ENCODE results near the gene GNG7. TPM values are rescaled to one million over a fixed set of nuclear protein-coding genes. Genes with fewer than 3 reads are reported as not detected.

GNG7 gene
- total RNA-seq, 2 experiments from 2014 or later: 0.08 to 0.13 TPM

DNA sequence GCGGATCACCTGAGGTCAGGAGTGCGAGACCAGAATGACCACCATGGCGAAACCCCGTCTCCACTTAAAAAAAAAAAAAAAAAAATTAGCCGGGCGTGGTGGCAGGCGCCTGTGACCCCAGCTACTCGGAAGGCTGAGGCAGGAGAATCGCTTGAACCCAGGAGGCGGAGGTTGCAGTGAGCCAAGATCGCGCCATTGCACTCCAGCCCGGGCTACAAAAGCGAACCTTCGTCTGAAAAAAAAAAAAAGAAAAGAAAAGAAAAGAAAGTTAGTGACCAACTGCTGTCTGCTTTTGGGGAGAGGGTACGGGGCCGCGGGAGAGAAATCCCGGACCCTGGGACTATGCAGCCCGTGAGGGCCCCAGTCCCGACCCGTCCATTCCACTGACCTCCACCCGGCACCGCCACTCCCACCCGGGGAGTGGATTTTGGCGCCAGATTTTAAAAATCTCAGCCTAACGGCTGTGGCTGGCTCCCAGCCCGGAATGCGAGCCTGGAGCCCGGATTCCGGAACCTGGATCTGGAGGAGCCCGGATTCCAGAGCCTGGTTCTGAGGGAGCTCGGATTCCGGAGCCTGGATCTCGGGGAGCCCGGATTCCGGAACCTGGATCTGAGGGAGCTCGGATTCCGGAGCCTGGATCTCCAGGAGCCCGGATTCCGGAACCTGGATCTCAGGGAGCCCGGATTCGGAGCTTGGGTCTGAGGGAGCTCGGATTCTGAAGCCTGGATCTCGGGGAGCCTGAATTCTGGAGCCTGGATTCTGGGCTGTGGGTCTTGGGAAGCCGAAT, 239.7 kb downstream of the GNG7 start:
- POLR2A ChIA-PET: interaction anchor here (1.2 to 5.7 kb wide), 5 partner anchors 10 to 158 kb away, joined by 3 to 46 read pairs (median 4); partner anchors contain the start of gene GADD45B
- peaks cover 19% of the 10 kb centered on the region for H3K4me1 Mint-ChIP-seq (ENCODE audit: low read depth)
- no peak for ATAC-seq
- no peaks in the 10 kb centered on the region for H3K27me3 Mint-ChIP-seq (ENCODE audit: low read depth)
- DNase-seq: no peak
- CTCF ChIA-PET: interaction anchor here (0.7 to 4.2 kb wide), 3 partner anchors 148 to 378 kb away, joined by 3 to 21 read pairs (median 4); partner anchors contain the start of gene ZNF555
- H3K36me3 Mint-ChIP-seq (ENCODE audit: low read depth): peaks cover 3% of the 10 kb centered on the region
- H3K27ac Mint-ChIP-seq: peak overlapping the region; percentile 91
- no peaks in the 10 kb centered on the region for H3K9me3 Mint-ChIP-seq (ENCODE audit: insufficient read depth)
- peak overlapping the region; percentile 91 for H3K4me3 Mint-ChIP-seq

DNA sequence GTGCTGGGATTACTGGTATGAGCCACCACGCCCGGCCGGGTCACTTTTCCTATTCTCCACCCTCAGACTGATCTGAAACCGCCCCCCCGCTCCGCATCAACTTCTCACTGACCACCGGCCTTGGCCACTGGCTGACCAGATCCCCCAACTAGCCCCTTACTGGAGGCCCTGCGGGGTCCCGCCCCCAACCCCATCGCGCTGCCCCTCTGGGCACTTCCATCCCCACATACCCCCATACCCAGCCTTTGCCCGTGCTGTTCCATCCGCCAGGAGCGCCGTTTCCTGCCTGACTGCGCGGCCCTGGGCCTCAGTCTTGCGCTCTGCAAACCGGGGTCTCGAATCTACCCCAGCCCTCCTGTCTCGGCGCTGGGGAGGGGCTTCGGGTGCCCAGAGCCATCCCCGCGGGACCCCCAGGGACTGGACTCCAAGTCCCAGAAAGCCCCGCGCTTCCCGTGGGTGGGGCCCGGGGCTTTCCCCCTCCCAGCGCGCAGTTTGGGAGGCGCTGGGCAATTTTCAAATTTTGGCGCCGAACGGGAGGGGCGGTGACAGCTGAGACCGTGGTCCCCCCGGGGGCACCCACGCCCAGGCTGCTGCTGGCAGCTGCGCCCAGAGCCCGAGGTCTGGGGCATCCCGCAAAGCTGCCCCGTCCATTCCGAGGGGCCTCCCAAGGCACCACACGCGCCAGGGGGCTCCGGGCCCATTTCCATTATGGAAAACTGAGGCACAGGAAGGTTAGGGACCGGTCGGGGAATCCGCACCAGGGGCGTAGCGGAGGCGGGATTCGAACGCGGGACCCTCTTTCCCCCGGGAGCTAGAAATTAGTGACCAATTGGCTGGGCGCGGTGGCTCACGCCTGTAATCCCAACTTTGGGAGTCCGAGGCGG, 240.5 kb downstream of the GNG7 start:
- no peaks in the 10 kb centered on the region for H3K9me3 Mint-ChIP-seq (ENCODE audit: insufficient read depth)
- peaks cover 22% of the 10 kb centered on the region for H3K4me1 Mint-ChIP-seq (ENCODE audit: low read depth)
- ChIA-PET POLR2A (interaction anchor here (1.2 to 5.7 kb wide), 5 partner anchors 11 to 159 kb away, joined by 3 to 46 read pairs (median 4); partner anchors contain the start of gene GADD45B), CTCF (interaction anchor here (0.7 to 4.2 kb wide), 6 partner anchors 12 to 379 kb away, joined by 3 to 21 read pairs (median 4); partner anchors contain the start of gene ZNF555)
- peaks cover 7% of the 10 kb centered on the region for H3K36me3 Mint-ChIP-seq (ENCODE audit: low read depth)
- DNase-seq (peak; percentile 83), ATAC-seq (peak; percentile 81)
- H3K27ac Mint-ChIP-seq: peak overlapping the region; percentile 91
- H3K4me3 Mint-ChIP-seq: peak overlapping the region; percentile 91
- no peaks in the 10 kb centered on the region for H3K27me3 Mint-ChIP-seq (ENCODE audit: low read depth)

Small RNAs within 50 kb of the gene (microRNA-seq; reads per million reads assigned to microRNA genes)
- 5.2 reads per million for gene MIR7850

Other genes with a start within 250 kb of the GNG7 start
- 100 to 1,000 TPM; 108 to 119 TPM for gene LMNB2, start 245.7 kb downstream of the GNG7 start, total RNA-seq
- gene GADD45B, start 226.6 kb downstream of the GNG7 start, total RNA-seq: 10 to 100 TPM; 59.2 to 61.4 TPM
- not detected for gene DIRAS1, start 18.7 kb upstream of the GNG7 start, total RNA-seq
- 10 to 100 TPM; 28.1 to 38.2 TPM for gene SLC39A3, start 37.3 kb upstream of the GNG7 start, total RNA-seq
- gene SGTA, start 80.6 kb upstream of the GNG7 start, total RNA-seq: 10 to 100 TPM; 51.0 to 51.1 TPM
- gene THOP1, start 82.8 kb upstream of the GNG7 start, total RNA-seq: 100 to 1,000 TPM; 106 to 121 TPM
- gene ZNF554, start 117.2 kb upstream of the GNG7 start, total RNA-seq: 1 to 10 TPM; 2.1 to 2.5 TPM
- 1 to 10 TPM; 1.9 to 2.6 TPM for gene ZNF555, start 138.8 kb upstream of the GNG7 start, total RNA-seq
- not detected for gene ZNF556, start 164.6 kb upstream of the GNG7 start, total RNA-seq
- 1 to 10 TPM; 4.0 to 4.5 TPM for gene ZNF57, start 198.2 kb upstream of the GNG7 start, total RNA-seq
- gene ZNF77, start 242.3 kb upstream of the GNG7 start, total RNA-seq: 1 to 10 TPM; 3.7 to 4.3 TPM